Fibroblast of the aortic adventitia (primary cell): ENCODE results near the gene AP4B1. TPM values are rescaled to one million over a fixed set of nuclear protein-coding genes. Genes with fewer than 3 reads are reported as not detected.
A peak's percentile ranks its signal among the peaks of the same experiment; 100 is the strongest.

Source experiments
- DNase-seq: peaks from one replicate; pipeline ENCODE4 v3.0.0-alpha.2; 2010; ENCODE audit warnings: low read depth
- H3K4me3 ChIP-seq: 2 replicates; pipeline ENCODE4 v1.5.1; 2011; ENCODE audit warnings: low read depth, mild to moderate bottlenecking, control low read depth, low read length, moderate library complexity
- total RNA-seq: library from RNA; depleted of rRNA; stranded (reverse); fragments of >200 nt; gene quantifications from 2 replicates; pipeline ENCODE4 v1.2.3, GENCODE V29; 2012; ENCODE audit warnings: low replicate concordance
- TF ChIP-seq, protein P1 (sequence below): IDR thresholded peaks from 2 replicates; pipeline ENCODE4 v1.5.1; 2011; ENCODE audit warnings: mild to moderate bottlenecking, low read length, control low read depth, inconsistent platforms; ENCODE audit not compliant: insufficient read depth

AP4B1 gene
- total RNA-seq, 1 donor, result 15.4 TPM

DNA sequence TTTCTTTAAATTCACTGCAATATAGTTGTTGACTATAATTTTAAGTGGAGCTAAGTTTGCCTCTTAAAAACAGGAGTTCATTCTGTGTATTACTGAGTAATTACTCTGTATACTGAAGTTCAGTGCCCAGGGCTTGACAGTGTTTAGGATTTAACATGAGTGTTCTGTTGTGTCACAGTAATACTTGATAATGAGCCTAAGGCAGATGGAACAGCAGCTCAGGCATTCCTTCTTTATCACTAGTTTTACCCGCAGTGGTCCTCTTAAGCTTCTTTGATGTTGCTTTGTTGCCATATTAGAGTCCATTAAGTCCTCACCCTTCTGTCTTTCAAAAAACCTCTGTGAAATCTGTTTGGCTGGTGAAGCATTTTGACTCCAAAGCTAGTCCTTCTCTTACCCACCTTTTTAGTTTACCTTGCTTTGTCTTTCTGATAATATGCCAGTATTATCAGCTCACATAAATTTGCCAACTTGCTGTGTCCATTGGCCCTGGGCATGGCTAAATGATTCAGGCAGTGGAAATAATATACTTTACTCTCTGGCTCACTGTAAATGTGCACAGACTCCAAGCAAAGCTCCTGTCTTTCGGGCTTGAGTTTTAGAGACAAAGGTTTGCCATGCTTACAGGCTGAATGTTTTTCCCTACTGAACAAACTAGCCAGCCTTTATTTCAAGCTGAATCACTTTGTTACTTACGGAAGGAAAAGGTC lies 42.2 kb upstream of the AP4B1 start:
- DNase-seq, result no peak
- TF ChIP-seq, protein P1, sequence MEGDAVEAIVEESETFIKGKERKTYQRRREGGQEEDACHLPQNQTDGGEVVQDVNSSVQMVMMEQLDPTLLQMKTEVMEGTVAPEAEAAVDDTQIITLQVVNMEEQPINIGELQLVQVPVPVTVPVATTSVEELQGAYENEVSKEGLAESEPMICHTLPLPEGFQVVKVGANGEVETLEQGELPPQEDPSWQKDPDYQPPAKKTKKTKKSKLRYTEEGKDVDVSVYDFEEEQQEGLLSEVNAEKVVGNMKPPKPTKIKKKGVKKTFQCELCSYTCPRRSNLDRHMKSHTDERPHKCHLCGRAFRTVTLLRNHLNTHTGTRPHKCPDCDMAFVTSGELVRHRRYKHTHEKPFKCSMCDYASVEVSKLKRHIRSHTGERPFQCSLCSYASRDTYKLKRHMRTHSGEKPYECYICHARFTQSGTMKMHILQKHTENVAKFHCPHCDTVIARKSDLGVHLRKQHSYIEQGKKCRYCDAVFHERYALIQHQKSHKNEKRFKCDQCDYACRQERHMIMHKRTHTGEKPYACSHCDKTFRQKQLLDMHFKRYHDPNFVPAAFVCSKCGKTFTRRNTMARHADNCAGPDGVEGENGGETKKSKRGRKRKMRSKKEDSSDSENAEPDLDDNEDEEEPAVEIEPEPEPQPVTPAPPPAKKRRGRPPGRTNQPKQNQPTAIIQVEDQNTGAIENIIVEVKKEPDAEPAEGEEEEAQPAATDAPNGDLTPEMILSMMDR, result no peak
- no peak overlapping the region for H3K4me3 ChIP-seq

DNA sequence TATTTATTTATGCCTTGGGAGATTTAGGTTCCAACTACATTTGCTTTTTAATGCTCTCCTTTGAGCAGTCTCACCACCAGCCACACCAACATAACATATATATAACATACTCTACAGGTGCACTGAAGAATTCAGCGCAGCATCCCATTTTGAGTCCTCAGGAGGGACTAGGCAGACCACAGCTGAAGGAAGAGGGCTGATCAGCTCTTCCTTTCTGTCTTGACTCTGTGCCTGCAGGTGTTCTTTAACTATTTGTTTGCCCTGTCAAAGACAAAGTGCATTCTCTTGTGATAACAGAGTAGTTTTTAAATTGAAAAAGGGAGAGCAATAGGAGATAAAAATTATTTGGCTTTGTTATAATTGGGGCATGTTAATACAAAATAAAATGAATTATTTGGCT lies 41.5 kb upstream of the AP4B1 start:
- no peak for DNase-seq
- H3K4me3 ChIP-seq, result no peak overlapping the region
- TF ChIP-seq, protein P1, result no peak

DNA sequence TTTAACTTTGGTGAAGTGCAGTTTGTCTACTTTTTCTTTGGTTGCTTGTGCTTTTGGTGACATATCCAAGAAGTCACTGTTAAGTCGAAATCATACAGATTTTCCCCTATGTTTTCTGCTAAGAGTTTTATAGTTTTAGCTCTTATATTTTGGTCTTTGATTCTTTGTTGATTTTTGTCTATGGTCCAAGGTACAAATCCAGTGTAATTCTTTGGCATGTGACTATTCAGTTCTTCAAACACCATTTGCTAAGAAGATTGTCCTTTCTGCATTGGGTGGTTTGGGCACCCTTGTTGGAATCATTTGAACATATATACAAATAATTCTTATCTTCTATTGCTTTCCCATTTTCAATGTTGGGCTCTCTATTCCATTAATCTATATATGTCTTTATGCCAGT lies 40.7 kb upstream of the AP4B1 start:
- no peak overlapping the region for H3K4me3 ChIP-seq
- TF ChIP-seq, protein P1, result no peak
- DNase-seq, result no peak

DNA sequence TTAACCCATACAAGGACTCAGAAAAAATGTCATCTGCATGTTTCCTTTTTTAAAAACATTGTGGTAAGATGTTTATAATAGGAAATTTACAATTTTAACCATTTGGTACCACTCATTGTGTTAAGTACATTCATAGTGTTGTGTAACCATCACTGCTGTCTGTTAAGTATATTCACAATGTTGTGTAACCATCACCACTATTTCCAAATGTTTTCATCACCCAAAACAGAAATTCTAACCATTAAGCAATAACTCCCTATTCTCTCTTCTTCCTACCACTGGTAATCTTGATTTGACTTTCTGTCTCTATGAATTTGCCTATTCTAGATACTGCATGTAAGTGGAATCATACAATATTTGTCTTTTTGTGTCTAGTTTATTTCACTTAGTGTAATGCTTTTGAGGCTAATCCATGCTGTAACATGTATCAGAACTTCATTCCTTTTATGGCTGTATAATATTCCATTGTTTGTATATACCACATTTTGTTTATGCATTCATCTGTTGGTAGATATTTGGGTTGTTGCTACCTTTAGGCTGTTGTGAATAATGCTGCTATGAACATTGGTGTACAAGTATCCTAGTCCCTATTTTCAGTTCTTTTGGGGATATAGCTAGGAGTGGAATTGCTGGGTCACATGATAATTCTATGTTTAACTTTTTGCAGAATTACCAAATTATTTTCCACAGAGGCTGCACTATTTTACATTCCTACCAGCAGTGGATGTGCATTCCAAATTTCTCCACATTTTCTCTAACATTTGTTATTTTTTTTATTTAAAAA lies 38.6 kb upstream of the AP4B1 start:
- H3K4me3 ChIP-seq, result no peak overlapping the region
- peak; percentile 64 for DNase-seq
- TF ChIP-seq, protein P1, result no peak

DNA sequence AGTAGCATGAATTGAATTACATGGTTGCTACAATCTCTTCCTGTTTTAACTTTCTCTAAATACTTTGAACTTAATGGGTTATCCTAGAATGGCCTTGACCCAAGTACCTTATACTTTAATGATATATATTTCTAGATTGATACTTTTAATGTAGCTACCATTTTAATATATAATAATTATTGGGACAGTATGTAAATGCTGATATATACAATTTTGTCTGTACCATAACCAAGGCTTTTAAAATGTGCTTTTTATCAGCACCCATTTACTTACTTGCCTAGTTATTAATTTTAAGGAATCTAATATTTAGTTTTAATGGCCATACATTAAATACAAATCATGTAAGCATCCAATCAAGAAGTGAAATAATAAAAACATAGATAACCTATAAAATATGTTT lies 37.9 kb upstream of the AP4B1 start:
- H3K4me3 ChIP-seq, result no peak overlapping the region
- no peak for DNase-seq
- TF ChIP-seq, protein P1, result no peak

DNA sequence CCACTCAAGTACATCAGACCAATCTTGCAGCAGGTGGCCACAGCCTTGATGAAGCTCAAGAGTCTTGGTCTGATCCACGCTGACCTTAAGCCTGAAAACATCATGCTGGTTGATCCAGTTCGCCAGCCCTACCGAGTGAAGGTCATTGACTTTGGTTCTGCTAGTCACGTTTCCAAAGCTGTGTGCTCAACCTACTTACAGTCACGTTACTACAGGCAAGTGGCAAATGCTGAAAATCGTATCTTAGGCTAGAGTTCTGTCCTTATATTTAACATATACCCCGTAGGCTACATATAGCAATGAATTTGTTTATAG lies 36.6 kb upstream of the AP4B1 start:
- no peak for DNase-seq
- H3K4me3 ChIP-seq, result no peak overlapping the region
- TF ChIP-seq, protein P1, result no peak
